C4-2B (cell line): ENCODE measurements around the gene KCNIP4.

Experiments used
- ZFX ChIP-seq: fragments of 450-650 bp; IDR thresholded peaks from 2 replicates; pipeline ENCODE4 v1.6.1; 2017
- TF ChIP-seq, protein P1 (sequence below): fragments of 450-650 bp; conservative IDR thresholded peaks from 2 replicates; pipeline ENCODE4 v1.5.1; 2017; ENCODE audit warnings: mild to moderate bottlenecking

DNA sequence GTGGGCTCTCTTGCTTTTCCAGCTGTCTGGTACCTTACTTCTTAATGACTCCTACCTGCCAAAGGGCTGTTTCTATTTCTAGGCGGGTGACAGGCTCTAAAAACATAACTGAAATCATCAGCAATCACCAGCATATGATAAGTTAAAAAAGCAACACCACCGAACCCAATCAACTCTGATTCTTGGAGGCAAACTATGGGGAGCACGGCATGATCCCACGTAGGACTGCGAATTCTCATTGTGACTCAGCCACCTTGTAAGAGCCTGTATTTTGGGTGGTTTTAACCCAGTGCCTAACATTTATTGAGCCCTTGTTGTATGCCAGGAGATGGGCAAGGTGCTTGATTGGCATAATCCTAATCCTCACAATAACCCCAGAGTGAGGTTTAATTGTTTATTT lies 1091.5 kb downstream of the KCNIP4 start:
- TF ChIP-seq, protein P1, sequence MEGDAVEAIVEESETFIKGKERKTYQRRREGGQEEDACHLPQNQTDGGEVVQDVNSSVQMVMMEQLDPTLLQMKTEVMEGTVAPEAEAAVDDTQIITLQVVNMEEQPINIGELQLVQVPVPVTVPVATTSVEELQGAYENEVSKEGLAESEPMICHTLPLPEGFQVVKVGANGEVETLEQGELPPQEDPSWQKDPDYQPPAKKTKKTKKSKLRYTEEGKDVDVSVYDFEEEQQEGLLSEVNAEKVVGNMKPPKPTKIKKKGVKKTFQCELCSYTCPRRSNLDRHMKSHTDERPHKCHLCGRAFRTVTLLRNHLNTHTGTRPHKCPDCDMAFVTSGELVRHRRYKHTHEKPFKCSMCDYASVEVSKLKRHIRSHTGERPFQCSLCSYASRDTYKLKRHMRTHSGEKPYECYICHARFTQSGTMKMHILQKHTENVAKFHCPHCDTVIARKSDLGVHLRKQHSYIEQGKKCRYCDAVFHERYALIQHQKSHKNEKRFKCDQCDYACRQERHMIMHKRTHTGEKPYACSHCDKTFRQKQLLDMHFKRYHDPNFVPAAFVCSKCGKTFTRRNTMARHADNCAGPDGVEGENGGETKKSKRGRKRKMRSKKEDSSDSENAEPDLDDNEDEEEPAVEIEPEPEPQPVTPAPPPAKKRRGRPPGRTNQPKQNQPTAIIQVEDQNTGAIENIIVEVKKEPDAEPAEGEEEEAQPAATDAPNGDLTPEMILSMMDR, result no peak
- TF ChIP-seq ZFX, result no peak
